GM18861 (cell line): Measurements from ENCODE around the gene RCE1.

Experiments
- ATAC-seq: cut with Tn5 transposase; IDR thresholded peaks from one replicate; pipeline ENCODE4 v1.9.1; 2021; ENCODE audit not compliant: unreplicated experiment

The RCE1 gene

DNA sequence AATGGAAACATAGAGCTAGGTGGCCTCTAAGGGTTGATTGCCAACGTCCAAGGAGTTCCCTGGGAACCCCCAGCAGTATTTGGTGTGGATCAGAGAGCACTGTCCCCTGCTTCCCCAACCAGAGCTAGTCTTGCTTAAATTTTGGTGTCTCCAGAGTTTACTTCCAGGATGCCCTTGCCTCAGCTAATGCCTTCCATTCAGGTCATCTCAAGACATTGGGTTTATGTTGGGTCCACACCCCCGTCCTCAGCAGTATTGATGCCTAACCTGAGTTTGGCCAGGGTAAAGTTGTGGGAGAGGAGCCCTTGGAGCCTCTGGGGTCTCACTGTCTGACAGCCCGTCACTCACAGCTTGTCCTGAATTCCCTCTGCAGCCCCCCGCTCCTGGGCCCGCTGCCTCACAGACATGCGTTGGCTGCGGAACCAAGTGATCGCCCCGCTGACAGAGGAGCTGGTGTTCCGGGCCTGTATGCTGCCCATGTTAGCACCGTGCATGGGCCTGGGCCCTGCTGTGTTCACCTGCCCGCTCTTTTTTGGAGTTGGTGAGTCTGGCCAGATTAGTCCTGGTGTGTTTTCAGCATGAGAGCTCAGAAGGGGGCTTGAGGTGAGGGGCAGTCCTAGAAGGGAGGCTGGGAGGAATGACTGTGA is 1.4 kb downstream of the RCE1 start:
- no peak for ATAC-seq

DNA sequence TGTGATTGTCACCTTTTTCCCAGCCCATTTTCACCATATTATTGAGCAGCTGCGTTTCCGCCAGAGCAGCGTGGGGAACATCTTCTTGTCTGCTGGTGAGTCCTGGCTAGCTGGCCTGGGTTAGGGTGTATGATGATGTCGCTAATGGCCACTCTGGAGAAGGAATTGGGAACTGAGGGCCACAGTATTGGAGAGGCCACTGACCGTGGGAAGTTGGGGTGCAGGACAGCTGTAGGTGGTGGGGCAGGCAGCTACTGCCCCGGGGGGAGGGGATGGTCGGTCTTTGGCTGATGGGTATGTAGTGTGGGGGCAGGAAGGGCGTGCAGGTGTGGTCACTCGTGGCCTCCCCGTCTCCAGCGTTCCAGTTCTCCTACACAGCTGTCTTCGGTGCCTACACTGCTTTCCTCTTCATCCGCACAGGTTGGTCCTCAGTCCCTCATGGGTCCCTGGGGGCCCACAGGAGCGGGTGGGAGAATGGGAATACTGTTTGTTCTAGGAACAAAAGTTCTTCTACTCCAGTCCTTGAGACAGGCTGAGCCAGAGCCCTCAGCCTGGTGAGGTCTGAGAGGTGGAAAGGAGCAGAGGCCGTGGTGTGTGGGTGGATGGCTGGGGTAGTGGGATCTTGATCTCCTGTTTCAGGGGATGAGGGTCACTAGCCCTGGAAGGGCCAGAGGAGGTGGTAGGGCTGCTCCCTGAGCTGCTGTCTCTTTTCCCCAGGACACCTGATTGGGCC is 2.1 kb downstream of the RCE1 start:
- no peak for ATAC-seq

DNA sequence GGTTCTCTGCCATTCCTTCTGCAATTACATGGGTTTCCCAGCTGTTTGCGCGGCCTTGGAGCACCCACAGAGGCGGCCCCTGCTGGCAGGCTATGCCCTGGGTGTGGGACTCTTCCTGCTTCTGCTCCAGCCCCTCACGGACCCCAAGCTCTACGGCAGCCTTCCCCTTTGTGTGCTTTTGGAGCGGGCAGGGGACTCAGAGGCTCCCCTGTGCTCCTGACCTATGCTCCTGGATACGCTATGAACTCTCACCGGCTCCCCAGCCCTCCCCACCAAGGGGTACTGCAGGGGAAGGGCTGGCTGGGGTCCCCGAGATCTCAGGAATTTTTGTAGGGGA is 2.6 kb downstream of the RCE1 start:
- ATAC-seq, result no peak

DNA sequence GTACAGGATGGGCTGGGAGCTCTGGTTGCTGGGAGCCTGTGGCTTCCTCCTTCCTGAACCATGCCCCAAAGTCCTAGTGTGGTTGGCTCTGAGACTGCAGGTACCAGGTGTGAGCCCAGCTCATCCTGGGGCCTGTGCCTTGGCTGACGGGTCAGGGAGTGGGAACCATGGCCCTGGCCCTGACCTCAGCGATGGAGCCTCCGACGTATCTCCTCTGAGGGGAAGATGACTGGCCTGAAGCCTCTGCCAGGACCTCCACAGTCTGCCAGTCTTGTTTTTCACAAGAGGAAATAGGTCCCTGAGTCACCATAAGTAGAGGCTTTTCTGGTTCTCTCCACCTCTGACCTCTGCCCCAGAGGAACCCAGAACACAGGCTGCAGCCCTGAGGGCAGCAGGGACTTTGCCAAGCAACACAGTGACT is 3.4 kb downstream of the RCE1 start:
- no peak for ATAC-seq

DNA sequence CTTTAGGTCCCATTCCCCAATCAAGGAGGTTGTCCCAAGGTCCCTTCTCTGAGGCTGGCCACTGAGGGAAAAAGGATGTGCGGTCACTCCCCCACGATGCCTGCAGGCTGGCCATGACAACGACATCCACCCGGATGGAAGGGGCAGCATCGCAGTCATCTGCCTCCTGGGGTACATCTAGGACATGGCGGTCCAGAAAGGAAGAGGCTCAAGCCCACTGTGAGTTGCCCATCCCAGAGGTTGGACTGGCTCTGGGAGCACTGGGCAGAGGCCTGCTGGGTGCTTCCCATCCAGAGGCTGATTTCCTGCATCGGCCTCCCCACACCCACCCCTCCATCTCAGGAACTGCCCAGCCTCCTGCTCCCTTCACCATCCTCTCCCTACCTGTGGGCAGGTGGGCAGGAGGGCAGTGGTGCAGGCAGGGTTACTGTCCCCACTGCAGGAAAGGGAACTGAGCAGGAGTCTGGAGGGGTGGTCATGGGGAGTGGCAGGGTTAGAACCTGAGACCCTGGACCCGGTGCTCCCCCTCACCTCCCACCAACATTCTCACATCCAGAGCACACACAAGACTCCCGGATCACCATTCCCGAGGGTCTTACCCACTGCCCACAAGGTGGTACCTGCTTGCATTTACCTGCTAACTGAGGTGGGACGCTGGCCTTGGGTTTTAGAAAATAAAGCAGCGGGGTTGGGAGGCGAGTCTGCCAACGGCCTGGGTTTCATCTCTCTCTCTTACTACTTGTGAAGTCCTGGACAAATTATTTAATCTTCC is 4.4 kb downstream of the RCE1 start:
- ATAC-seq, result no peak

DNA sequence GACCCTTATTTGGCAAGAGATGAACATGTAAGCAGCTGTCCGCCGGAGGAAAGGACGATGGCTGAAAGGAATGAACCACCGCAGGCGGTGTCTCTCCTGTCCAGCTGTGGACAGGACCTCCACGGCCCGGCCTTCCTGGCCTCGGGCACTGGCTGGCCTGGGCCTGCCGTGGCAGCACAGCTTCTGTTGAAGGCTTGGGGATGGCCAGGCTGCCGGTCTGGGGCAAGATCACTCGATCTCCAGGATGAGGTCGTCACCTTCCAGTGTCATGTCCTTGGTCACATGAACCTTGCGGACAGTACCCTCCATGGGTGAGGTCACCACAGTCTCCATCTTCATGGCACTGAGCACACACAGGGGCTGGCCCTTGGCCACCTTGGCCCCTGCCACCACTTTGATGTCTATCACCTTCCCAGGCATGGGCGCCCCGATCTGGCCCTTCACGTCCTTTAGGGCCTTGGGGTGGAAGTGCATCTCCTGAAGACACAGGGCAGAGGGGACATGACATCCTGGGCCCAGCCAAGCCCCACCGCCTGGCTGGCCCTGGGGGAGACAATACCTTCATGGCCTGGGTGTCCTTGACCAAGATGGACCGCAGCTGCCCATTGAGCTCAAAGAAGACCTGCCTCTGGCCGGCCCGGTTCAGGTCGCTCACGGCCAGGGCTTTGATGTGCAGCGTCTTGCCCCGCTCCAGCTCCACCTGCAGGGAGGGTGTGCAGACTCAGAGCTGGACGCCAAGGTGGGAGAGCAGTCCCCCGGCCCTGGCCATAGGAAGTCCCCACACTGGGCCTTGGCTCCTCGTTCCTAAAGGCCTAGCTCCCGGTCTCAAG is 5.6 kb downstream of the RCE1 start:
- ATAC-seq, result no peak

DNA sequence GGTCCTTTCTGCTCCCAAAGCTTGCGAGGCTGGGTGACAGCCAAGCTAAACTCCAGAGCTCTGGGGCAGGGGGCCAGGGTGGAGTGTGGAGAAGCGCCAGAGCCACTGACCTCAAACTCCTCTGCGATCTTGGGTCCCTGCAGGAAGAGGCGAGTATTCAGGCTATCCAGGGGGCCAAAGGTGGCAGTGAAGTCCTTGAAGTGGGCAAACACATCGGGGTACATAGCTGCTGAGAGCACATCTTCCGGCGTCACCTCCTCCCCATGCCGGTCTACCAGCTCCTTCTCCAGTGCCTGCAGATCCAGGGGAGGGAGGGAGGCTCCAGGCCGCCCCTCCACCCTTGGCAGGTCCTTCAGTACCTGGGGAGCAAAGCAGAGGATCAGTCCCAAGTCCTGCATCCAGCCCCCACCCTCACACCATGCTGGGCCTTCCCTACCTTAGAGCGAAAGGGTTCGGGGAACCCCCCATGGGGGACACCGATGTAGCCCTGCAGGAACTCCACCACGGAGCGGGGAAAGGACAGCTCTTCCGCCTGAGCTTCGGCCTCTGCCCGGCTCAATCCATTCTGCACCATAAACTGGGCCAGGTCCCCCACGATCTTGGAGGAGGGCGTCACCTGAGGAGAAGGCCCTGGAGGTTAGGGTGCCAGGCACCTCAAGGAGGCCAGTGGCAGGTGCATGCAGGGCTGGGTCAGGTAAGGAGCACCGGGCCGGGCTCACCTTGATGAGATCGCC is 6.4 kb downstream of the RCE1 start:
- no peak for ATAC-seq

DNA sequence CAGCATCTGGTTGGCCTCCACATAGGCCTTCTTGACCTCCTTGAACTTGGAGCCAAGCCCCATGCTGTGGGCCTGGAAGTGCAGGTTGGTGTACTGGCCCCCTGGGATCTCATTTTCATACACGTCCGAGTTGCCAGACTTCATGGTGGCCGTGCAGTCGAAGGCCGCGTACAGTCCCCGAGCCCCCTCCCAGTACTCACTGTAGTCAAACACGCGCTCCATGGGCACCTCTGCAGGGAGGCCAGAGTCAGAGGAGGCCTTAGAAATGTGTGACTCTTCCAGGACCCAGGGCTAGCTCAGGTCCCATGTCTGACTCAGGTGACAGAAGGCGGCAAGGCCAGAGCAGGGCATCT is 7.0 kb downstream of the RCE1 start:
- ATAC-seq, result no peak

DNA sequence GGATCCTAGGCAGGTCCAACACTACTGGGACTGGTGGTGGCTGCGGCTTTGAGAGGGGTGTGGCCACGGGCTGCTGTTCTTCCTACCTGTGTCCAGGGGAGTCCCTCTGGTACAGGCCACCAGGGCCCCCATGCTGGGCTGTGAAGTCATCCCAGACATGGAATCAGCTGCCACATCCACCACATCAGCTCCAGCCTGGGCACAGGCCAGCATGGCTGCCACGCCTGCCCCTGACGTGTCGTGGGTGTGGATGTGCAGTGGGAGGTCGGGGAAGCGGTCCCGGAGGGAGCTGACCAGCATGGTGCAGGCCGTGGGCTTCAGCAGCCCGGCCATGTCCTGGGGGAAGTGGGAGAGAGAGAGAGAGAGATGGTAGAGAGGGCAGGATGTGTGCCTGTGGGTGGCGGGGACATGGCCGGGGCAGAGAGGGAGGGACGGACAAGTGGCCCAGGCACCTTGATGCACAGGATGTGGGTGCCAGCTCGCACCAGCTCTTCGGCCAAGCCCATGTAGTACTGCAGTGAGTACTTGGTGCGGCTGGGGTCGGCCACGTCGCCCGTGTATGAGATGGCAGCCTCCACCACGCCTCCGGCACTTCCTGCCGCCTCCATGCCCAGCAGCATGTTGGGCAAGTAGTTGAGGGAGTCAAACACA is 7.5 kb downstream of the RCE1 start:
- ATAC-seq, result no peak

DNA sequence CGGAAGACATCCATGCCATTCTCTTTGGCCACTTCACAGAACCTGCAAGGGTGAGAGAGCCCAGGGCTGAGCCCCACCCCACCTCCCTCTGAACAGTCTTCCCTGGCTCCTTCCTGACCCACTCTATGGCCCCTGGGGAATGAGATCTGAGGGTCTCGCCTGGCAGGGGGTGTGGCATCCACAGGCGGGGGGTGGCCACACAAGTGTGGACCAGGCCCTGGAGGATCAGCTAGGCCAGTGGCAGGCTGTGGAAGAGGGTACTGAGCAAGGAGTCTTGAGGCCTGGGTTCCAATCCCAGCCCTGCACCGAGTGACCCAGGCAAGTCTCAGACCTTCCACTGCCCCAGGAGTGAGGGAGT is 8.0 kb downstream of the RCE1 start:
- no peak for ATAC-seq

DNA sequence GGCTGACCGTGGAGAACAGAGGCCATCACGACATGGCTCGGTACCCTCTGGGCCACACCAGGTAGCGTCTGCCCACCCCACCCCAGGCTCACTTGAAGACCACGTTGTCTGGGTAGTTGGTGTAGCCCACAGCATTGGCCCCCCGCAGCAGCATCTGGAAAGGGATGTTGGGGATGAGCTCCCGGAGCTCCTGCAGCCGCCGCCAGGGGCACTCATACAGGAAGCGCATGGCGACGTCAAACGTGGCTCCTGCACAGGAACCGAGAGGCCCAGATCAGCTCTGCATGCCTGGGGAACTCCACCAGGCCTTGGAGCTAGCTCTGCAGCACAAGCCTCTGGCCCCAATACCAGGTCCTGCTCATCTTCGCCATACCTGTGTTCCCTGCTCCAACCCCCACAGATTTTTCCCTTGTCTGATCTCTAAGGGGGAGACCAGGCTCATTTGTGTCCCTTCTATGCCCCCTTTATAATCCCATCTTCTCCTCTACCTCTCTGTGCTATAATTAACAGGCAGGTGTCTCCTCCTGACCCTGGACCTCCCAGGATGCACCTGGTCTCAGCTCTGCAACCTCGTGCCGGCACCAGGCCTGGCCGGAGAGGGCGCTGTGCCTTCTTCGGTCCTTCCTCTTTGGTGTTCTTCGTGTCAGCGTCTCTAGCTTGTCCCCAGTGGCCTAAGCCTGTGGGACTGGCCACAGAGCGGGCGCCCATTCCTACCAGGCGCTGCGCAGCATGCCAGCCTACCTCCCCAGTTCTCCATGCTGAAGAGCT is 8.6 kb downstream of the RCE1 start:
- no peak for ATAC-seq

DNA sequence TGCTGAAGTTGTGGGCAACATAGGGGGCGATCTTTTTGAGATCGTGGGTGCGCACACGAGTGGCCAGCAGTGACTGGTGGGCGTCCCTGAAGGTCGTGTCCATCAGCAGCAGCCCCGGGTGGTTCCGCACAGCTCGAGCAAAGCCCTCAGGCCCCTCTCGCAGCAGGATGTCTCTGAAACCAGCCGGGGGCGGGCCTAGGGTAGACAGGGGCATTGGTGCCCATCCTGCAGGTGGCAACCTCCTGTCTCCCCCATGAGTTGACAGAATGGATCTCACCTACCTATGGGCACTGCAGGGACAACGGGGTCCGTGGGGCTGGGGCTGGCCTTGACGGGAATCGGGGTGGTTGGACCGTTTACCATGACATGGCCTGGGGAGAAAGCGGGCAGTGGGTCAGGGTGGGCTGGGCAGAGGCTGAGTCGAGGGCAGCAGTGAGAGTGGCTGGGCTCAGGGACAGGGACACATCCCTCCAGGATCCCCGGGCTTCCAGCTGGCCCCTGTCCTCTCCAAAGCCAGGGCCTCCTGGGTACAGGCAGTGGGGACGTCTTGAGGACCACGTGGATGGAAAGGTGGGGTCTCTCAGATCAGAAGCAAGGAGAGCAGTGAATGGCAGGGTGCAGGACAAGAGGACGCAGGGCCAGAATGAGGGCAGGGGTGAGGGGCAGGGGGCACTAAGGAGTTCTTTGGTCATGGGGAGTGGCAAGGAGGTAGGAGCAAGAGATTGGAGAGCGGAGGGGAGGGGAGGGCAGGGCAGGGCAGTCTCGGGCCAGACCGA is 9.4 kb downstream of the RCE1 start:
- ATAC-seq, result no peak

DNA sequence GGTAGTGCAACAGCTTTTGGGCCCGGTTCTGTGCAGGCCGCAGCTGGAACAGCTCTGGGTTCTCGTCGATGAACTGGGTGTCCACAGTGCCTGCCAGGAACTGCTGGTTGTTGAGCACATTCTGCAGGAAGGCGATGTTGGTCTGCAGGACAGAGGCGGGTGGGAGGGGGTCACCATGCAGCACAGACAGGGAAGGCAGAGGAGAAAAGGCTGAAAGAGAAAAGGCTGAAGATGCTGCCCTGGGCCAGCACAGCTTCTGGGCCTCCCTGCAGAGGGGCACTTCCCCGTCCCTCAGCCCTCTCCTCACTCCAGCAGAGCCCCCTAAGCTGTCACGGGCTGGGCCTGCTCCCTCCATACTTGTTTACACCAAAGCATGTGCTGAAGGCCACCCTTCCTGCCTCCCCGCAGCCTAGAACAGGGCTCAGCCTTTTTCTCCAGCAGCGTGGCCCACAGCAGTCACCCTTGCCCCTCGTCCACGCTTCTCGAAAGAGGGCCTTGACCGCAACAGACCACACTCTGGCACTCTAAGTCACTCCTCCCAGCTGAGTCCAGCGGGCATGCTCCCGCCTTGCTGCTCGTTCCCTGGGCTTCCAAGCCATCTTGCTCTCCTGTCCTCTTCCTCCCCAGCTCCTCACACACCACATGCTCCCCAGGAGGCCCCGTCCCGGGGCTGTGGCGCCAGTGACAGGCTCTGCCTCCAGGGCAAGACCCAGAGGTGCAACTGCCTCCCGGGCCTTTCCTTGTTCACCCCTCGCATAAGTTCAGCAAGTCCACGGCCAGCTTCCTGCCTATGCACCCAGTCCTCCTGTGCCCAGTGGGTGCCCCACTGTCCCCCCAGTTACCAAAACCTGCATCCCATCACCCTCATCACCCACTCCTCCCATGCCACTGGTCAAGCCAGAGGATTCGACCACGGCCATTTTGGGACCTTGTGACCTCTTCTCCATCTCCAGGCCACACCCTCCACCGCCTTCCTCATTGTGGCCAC is 10.3 kb downstream of the RCE1 start:
- no peak for ATAC-seq

DNA sequence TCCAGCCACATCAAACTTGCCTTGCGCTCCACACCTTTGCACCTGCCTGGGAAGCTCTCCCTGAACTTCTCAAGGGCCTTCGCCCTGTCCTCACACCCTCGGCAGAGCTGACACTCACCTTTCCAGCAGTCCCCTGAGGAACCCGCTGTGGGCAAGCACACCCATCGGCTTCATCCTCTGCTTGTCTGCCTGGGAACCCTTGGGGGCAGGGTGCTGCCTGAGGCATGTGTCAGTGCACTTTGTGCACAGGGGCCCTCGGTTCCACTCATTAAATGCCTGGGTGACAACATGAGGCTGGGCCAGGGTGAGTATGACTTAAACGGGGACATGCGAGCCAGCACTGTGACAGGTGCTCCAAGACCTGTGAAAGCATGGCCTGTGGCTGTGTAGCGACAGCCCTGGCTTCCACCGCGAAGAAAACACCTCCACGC is 11.0 kb downstream of the RCE1 start:
- ATAC-seq, result no peak

DNA sequence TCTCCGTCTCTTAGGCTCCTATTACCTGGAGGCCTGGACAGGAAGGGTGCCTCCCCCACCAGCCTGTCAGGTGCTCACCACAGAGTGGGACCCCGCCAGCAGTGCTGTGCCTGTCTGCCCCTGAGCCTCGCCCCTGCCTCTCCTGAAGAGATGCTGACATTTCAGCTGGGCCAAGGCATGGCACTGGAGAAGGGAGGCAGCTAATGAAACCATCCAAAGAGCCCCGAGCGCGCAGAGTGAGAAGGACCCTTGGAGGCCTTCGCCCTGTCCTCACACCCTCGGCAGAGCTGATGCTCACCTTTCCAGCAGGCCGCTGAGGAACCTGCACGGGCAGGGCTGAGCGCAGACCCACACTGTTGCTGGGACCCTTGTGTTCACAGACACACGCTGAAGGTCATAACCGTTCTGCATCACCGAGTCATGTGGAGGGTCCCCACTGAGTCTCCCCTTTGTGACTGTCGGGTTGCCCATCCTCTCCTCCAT is 11.5 kb downstream of the RCE1 start:
- ATAC-seq, result no peak

DNA sequence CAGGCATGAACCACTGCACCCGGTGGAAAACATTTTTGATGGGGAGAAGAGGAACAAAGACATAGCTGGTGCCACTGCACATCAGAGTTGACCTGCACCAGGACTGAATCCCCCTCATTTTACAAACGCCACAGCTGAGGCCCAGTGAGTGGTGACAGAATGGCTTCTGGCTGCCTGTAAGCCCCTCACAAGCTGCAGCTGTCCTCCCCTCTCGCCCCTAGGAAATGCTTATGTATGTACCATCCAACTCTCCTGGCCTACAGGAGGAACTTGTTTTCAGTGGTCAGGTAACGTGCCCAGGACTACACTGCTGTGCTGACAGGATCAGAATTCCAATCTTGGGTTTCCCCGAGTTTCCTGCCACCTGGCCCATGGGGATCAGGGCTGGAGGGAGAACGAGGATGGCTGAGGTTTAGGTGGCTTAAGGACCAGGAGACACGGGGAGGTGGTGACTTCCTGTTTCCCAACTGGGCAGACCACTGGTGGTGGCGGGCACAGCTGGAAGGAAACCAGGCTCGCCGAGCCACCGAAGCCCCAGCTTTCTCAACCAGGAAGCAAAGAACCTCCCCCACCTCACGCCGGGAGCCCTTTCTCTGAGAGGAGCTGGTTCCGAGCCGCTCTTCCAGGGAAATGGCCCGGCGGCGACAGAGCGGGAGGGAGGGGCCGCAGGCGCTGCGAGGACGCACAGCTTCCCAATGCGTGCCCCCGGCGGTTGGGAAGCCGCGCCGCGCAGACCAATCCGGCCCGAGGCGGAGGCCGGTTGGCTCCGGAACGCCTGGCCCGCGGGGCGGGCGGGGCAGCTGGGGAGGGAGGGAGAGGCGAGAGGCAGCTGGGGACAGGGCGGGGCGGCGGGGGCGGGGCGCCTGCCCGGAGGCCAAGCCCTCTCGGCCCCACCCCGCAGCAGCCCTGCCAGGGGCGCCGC is 12.6 kb downstream of the RCE1 start:
- ATAC-seq, result no peak
